Karpas-422 (cell line): ENCODE results near the gene CCDC63. TPM values are rescaled to one million over a fixed set of nuclear protein-coding genes. Genes with fewer than 3 reads are reported as not detected.

ENCODE experiments used
- DNase-seq: peaks from one replicate; pipeline ENCODE4 v3.0.0-alpha.2; 2015
- H2AFZ ChIP-seq: fragments of 200-600 bp; sonication (generic); 2 replicates; pipeline ENCODE4 v1.6.1; 2014; ENCODE audit warnings: antibody characterized with exemption, low read length, mixed read lengths
- H3K27ac ChIP-seq: fragments of 200-600 bp; sonication (generic); 2 replicates; pipeline ENCODE4 v1.5.1; 2014; ENCODE audit warnings: mild to moderate bottlenecking, low read length, moderate library complexity
- H3K27me3 ChIP-seq: fragments of 200-600 bp; sonication (generic); 2 replicates; pipeline ENCODE4 v1.6.1; 2014; ENCODE audit warnings: low read length, mixed read lengths
- H3K36me3 ChIP-seq: fragments of 200-600 bp; sonication (generic); 2 replicates; pipeline ENCODE4 v1.6.1; 2014; ENCODE audit warnings: low read length, mixed read lengths; ENCODE audit not compliant: insufficient read depth
- H3K4me1 ChIP-seq: fragments of 200-600 bp; sonication (generic); 2 replicates; pipeline ENCODE4 v1.6.1; 2014; ENCODE audit warnings: mild to moderate bottlenecking, low read length, mixed read lengths
- H3K4me2 ChIP-seq: fragments of 200-600 bp; sonication (generic); 2 replicates; pipeline ENCODE4 v1.6.1; 2014; ENCODE audit warnings: low read length, low read depth, mild to moderate bottlenecking; ENCODE audit not compliant: poor library complexity, severe bottlenecking
- H3K4me3 ChIP-seq: fragments of 200-600 bp; sonication (generic); 2 replicates; pipeline ENCODE4 v1.5.1; 2014; ENCODE audit warnings: mild to moderate bottlenecking, antibody characterized with exemption, low read length, mixed read lengths
- H3K79me2 ChIP-seq: fragments of 200-600 bp; sonication (generic); 2 replicates; pipeline ENCODE4 v1.6.1; 2014; ENCODE audit warnings: mild to moderate bottlenecking, low read length, mixed read lengths
- H3K9ac ChIP-seq: fragments of 200-600 bp; sonication (generic); 2 replicates; pipeline ENCODE4 v1.6.0; 2014; ENCODE audit warnings: low read length
- H3K9me2 ChIP-seq: fragments of 200-600 bp; sonication (generic), shearing (Covaris generic); replicated peaks from 2 replicates; pipeline ENCODE4 v1.6.0; 2014; ENCODE audit warnings: mild to moderate bottlenecking, low read length, moderate library complexity; ENCODE audit not compliant: insufficient read depth
- H3K9me3 ChIP-seq: fragments of 300-700, 200-600 bp; sonication (generic); 2 replicates; pipeline ENCODE4 v1.6.1; 2014; ENCODE audit warnings: low read length, mixed read lengths
- H4K20me1 ChIP-seq: fragments of 200-600 bp; sonication (generic); 2 replicates; pipeline ENCODE4 v1.6.1; 2014; ENCODE audit warnings: mild to moderate bottlenecking, antibody characterized with exemption, low read length, low read depth; ENCODE audit not compliant: insufficient read depth
- total RNA-seq: library from RNA; depleted of rRNA; stranded (reverse); fragments of >200 nt; shearing (Covaris generic); gene quantifications from 2 replicates; pipeline ENCODE4 v1.2.3, GENCODE V29; 2014; ENCODE audit warnings: low replicate concordance

CCDC63 gene
- total RNA-seq, 1 experiment from 2014 or later: not detected

DNA sequence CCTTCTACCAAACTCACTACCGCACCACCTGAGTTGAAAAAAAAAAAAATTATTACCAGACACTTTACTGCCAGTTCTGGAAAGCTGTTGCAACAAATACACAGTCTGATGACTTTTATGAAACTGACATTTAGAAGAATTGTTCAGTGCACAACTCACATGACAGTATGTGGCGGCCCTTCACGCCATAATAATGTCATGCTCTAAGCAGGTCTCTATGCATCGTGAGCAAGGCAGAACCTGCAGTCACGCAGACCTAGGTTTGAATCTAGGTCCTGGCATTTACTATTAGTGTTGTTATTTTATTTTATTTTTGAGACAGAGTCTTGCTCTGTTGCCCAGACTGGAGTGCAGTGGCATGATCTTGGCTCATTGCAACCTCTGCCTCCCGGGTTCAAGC, 65.5 kb downstream of the CCDC63 start:
- H3K36me3 ChIP-seq: no peaks in the 10 kb centered on the region
- H3K9me3 ChIP-seq: no peaks in the 10 kb centered on the region
- H3K9me2 ChIP-seq: no peaks in the 10 kb centered on the region
- no peak overlapping the region for H2AFZ ChIP-seq
- DNase-seq: no peak
- no peak overlapping the region for H3K9ac ChIP-seq
- no peaks in the 10 kb centered on the region for H4K20me1 ChIP-seq
- no peaks in the 10 kb centered on the region for H3K27me3 ChIP-seq
- H3K27ac ChIP-seq: no peak overlapping the region
- peaks cover 8% of the 10 kb centered on the region for H3K4me1 ChIP-seq
- no peak overlapping the region for H3K4me2 ChIP-seq
- H3K4me3 ChIP-seq: no peak overlapping the region
- no peaks in the 10 kb centered on the region for H3K79me2 ChIP-seq

DNA sequence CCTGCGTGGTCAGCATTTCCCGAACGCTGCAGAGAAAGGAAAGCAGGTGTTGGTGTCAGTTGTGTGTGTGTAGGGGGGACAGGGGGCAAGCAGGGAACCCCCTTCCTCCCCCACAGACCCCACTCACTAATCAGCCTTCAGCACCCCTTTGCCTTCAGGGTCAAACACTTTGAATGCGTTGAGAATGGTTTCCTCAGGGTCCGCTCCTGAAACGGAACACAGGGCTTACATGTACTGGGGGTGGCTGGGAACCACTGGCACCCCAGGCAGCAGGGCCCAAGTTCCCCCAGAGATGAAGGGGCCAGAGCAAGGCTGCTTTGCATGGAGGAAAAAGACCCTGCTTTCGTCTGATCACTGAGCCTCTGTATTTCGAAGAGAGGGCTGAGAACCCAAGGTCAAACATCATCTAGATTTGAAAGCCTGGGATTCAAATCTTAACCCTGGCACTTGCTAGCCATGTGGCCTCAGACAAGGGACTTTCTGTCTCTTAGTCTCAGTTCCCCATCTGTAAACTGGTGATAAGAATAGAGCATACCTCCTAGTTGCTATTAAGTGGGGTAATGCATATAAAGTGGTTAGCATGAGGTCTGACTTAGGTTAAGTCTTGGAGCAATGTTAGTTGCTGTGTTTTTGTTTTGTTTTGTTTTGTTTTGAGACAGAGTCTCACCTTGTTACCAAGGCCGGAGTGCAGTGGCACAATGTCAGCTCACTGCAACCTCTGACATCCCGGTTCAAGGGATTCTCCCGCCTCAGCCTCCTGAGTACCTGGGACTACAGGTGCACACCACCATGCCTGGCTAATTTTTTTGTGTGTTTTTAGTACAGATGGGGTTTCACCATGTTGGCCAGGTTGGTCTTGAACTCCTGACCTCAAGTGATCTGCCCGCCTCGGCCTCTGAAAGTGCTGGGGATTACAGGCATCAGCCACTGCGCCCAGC, 66.6 kb downstream of the CCDC63 start:
- H3K4me2 ChIP-seq: no peak overlapping the region

DNA sequence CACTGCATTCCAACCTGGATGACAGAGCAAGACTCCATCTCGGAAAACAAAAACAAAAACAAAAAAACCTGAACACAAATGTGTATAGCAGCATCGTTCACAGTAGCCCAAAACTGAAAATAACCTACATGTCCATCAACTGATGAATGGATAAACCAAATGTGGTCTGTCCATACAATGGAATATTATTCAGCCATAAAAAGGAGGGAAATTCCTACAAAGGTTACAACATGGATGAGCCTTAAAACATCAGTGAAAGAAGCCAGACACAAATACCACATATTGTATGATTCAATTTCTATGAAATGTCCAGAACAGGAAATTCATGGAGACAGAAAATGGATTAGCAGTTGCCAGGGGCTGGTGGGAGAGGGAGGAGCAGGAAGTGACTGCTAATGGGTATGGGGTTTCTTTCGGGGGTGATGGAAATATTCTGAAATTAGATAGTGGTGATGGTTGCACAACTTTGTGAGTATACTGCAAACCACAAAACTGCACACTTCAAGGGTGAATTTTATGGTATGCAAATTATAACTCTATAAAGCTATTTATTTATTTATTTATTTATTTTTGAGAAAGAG, 69.6 kb downstream of the CCDC63 start:
- Histone ChIP-seq H3K4me1 (peaks cover 8% of the 10 kb centered on the region), H2AFZ (no peak overlapping the region), H3K79me2 (no peaks in the 10 kb centered on the region), H3K27ac (no peak overlapping the region), H3K36me3 (no peaks in the 10 kb centered on the region), H4K20me1 (no peaks in the 10 kb centered on the region), H3K9ac (no peak overlapping the region), H3K9me2 (no peaks in the 10 kb centered on the region), H3K4me3 (no peak overlapping the region), H3K27me3 (no peaks in the 10 kb centered on the region), H3K4me2 (no peak overlapping the region), H3K9me3 (no peaks in the 10 kb centered on the region)
- no peak for DNase-seq

More for the DNA sequence above, 66.6 kb downstream of the CCDC63 start:
- Histone ChIP-seq H2AFZ (no peak overlapping the region), H3K27me3 (no peaks in the 10 kb centered on the region), H3K27ac (no peak overlapping the region), H3K4me3 (no peak overlapping the region), H3K9me2 (no peaks in the 10 kb centered on the region), H3K9me3 (no peaks in the 10 kb centered on the region), H3K4me1 (peaks cover 8% of the 10 kb centered on the region), H3K36me3 (no peaks in the 10 kb centered on the region), H3K9ac (no peak overlapping the region), H3K79me2 (no peaks in the 10 kb centered on the region), H4K20me1 (no peaks in the 10 kb centered on the region)
- peak; percentile 50 for DNase-seq

DNA sequence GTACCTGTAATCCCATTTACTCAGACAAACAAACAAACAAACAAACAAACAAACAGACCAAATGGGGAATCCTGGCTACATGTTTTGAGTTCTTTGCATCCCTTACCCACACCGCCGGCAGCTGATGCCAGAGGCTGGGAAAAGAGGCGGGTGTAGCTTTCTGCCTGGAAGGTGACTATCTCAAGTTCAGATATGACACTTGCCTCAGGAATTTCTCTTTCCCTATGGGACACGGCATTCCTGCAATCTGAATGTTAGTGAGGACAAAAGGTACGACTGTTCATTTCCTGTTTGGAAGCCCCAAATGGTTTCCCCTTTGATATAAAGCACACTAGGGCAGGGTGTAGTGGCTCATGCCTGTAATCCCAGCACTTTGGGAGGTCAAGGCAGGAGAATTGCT, 70.7 kb downstream of the CCDC63 start:
- Histone ChIP-seq H3K9me2 (no peaks in the 10 kb centered on the region), H4K20me1 (no peaks in the 10 kb centered on the region), H2AFZ (no peak overlapping the region), H3K4me1 (peaks cover 8% of the 10 kb centered on the region), H3K9me3 (no peaks in the 10 kb centered on the region), H3K27ac (no peak overlapping the region), H3K79me2 (no peaks in the 10 kb centered on the region), H3K4me2 (no peak overlapping the region), H3K36me3 (no peaks in the 10 kb centered on the region), H3K4me3 (no peak overlapping the region), H3K27me3 (no peaks in the 10 kb centered on the region), H3K9ac (no peak overlapping the region)
- no peak for DNase-seq

DNA sequence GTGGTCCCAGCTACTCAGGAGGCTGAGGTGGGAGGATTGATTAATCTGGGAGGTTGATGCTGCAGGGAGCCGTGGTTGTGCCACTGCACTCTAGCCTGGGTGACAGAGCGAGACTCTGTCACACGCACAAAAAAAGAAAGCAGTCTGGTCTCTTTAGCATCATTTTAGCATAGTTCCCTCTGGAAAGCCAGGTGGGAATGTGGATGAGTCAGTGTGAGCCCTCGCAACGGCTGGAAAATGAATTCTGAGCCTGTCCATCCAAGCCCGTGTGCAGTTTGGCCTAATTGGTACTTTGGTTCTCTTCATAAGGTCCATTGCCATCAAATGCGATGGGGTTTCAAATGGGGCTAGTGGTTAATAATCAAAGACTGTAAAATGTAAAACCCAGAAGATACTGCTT, 71.2 kb downstream of the CCDC63 start:
- Histone ChIP-seq H3K27ac (no peak overlapping the region), H3K27me3 (no peaks in the 10 kb centered on the region), H3K4me1 (peaks cover 7% of the 10 kb centered on the region), H3K9ac (no peak overlapping the region), H2AFZ (no peak overlapping the region), H4K20me1 (no peaks in the 10 kb centered on the region), H3K36me3 (no peaks in the 10 kb centered on the region), H3K4me3 (no peak overlapping the region), H3K4me2 (no peak overlapping the region), H3K79me2 (no peaks in the 10 kb centered on the region), H3K9me2 (no peaks in the 10 kb centered on the region), H3K9me3 (no peaks in the 10 kb centered on the region)
- no peak for DNase-seq

DNA sequence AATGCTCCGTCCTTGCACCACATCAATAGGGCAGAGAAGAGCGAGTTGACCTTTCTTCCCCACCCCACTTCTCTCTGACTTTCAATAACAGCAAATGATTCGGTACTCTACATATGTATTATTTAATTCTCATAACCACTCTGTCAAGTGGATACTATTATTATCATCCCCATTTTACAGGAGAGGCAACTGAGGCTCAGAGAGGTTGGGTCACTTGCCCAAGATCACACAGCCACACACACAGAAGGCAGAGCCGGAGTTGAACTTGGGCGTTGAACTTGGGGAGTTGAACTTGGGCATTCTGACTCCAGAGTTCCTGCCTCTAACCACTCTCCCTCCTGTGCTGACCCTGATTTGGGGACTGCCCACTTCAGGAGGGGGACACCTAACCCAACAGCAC, 72.9 kb downstream of the CCDC63 start:
- no peaks in the 10 kb centered on the region for H3K36me3 ChIP-seq

DNA sequence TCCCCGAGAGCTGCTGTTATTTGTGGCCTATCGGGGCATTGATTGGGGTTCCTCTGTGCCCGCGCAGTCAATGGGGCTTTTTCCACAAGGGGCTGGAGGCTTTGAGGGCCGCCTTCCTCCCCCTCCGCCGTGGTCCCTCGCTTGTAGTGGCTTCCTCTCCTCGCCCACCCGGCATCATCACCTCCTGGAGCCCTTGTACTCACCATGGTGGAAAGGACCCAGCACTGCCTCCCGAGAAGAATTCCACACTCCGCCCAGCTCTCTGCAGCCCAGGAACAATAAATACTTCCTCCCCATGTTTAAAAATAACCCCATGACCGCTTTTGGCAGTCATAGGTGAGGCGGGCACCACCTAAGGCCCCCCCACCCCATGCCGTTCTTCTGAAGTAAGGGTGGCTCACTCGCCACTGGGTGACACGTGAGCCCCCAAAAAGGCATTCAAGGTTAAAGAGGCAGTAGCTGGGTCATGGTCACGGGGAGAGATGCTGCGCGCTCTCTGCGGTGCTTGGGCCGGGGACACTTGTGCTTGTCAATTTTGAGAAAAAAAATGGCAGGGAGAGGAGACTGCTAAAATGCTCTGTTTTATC, 73.6 kb downstream of the CCDC63 start, which contains the start of gene MYL2:
MYL2 (minus strand) TSS at position 256 of the 587 bp plus-strand sequence; CDS start at position 206, 50 bp downstream.
- H2AFZ ChIP-seq: no peak within 1 kb of the TSS
- H3K79me2 ChIP-seq: no peaks in the 10 kb centered on the region
- H4K20me1 ChIP-seq: no peaks in the 10 kb centered on the region
- H3K4me3 ChIP-seq: no peak within 1 kb of the TSS
- no peak within 1 kb of the TSS for H3K4me2 ChIP-seq
- no peaks in the 10 kb centered on the region for H3K9me2 ChIP-seq
- no peaks in the 10 kb centered on the region for H3K4me1 ChIP-seq
- no peaks in the 10 kb centered on the region for H3K36me3 ChIP-seq
- H3K9me3 ChIP-seq: no peaks in the 10 kb centered on the region
- H3K27me3 ChIP-seq: no peaks in the 10 kb centered on the region
- H3K27ac ChIP-seq: no peak within 1 kb of the TSS
- no peak within 1 kb of the TSS for H3K9ac ChIP-seq
- DNase-seq: no peak

More for the DNA sequence above, 72.9 kb downstream of the CCDC63 start:
- no peak overlapping the region for H3K9ac ChIP-seq
- no peaks in the 10 kb centered on the region for H3K79me2 ChIP-seq
- no peaks in the 10 kb centered on the region for H4K20me1 ChIP-seq
- no peak overlapping the region for H3K27ac ChIP-seq
- no peak overlapping the region for H2AFZ ChIP-seq
- H3K9me3 ChIP-seq: no peaks in the 10 kb centered on the region
- no peak for DNase-seq
- no peaks in the 10 kb centered on the region for H3K4me1 ChIP-seq
- H3K4me3 ChIP-seq: no peak overlapping the region
- no peaks in the 10 kb centered on the region for H3K9me2 ChIP-seq
- no peaks in the 10 kb centered on the region for H3K27me3 ChIP-seq
- H3K4me2 ChIP-seq: no peak overlapping the region

DNA sequence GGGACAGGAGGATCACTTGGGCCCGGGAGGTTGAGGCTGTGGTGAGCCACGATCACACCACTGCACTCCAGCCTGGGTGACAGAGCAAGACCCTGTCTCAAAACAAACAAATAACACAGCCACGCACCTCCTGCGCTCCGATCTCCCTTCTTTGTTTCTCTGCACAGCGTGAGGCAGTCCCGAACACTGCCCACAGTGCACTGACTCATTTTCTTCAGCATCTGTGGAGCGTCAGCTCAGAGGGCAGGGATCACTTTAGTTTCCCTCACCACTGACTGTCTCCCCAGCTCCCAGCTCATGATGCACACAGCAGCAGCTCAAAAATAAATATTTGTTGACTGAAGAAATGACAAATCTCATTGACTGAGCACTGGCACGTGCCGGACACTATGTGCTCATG, 74.5 kb downstream of the CCDC63 start:
- no peak overlapping the region for H3K4me2 ChIP-seq
- H3K36me3 ChIP-seq: no peaks in the 10 kb centered on the region
- H3K27me3 ChIP-seq: no peaks in the 10 kb centered on the region
- DNase-seq: no peak
- no peak overlapping the region for H2AFZ ChIP-seq
- no peaks in the 10 kb centered on the region for H4K20me1 ChIP-seq
- H3K27ac ChIP-seq: no peak overlapping the region
- H3K9ac ChIP-seq: no peak overlapping the region
- H3K4me1 ChIP-seq: no peaks in the 10 kb centered on the region
- no peaks in the 10 kb centered on the region for H3K9me3 ChIP-seq
- H3K4me3 ChIP-seq: no peak overlapping the region
- H3K9me2 ChIP-seq: no peaks in the 10 kb centered on the region
- H3K79me2 ChIP-seq: no peaks in the 10 kb centered on the region
